HEK293T (cell line): ENCODE results near the gene GHRL.

Experiments
- CTCF ChIA-PET: fragments of 350-600 bp; formaldehyde crosslinking; extraction: SDS; loops from one replicate; lab custom pipeline; 2021; ENCODE audit warnings: antibody characterized with exemption, inconsistent platforms; lab: Yijun Ruan, JAX
- POLR2A ChIA-PET: fragments of 350-600 bp; formaldehyde crosslinking; extraction: SDS; loops from one replicate; lab custom pipeline; 2020; ENCODE audit warnings: antibody characterized with exemption, inconsistent platforms; lab: Yijun Ruan, JAX
- DNase-seq: peaks from one replicate; pipeline ENCODE4 v3.0.0; 2012; ENCODE audit warnings: mixed read lengths; ENCODE audit errors: extremely low spot score
- ARNT ChIP-seq: fragments of 450-650 bp; IDR thresholded peaks from 2 replicates; pipeline ENCODE4 v1.6.1; 2017; ENCODE audit warnings: mild to moderate bottlenecking
- BHLHE40 ChIP-seq: fragments of 450-650 bp; IDR thresholded peaks from 2 replicates; pipeline ENCODE4 v1.6.1; 2016; ENCODE audit warnings: mild to moderate bottlenecking, moderate library complexity, borderline replicate concordance
- CTBP1 ChIP-seq: fragments of 450-650 bp; IDR thresholded peaks from 2 replicates; pipeline ENCODE4 v1.6.1; 2016; ENCODE audit warnings: borderline replicate concordance
- ELF4 ChIP-seq: fragments of 450-650 bp; IDR thresholded peaks from 2 replicates; pipeline ENCODE4 v1.6.1; 2017; ENCODE audit warnings: antibody characterized with exemption
- FOXA1 ChIP-seq: fragments of 450-650 bp; IDR thresholded peaks from 2 replicates; pipeline ENCODE4 v1.6.1; 2016; ENCODE audit warnings: mild to moderate bottlenecking
- FOXK2 ChIP-seq: fragments of 450-650 bp; IDR thresholded peaks from 2 replicates; pipeline ENCODE4 v1.6.1; 2016; ENCODE audit warnings: mild to moderate bottlenecking
- FOXM1 ChIP-seq: fragments of 450-650 bp; IDR thresholded peaks from 2 replicates; pipeline ENCODE4 v1.6.1; 2017; ENCODE audit warnings: mild to moderate bottlenecking, borderline replicate concordance
- HDGF ChIP-seq: fragments of 450-650 bp; IDR thresholded peaks from 2 replicates; pipeline ENCODE4 v1.6.1; 2017; ENCODE audit warnings: antibody characterized with exemption, borderline replicate concordance
- L3MBTL2 ChIP-seq: fragments of 450-650 bp; conservative IDR thresholded peaks from 2 replicates; pipeline ENCODE4 v1.6.1; 2016; ENCODE audit warnings: mild to moderate bottlenecking
- LEF1 ChIP-seq: fragments of 450-650 bp; IDR thresholded peaks from 2 replicates; pipeline ENCODE4 v1.6.1; 2017; ENCODE audit warnings: mild to moderate bottlenecking, borderline replicate concordance
- NFRKB ChIP-seq: fragments of 450-650 bp; IDR thresholded peaks from 2 replicates; pipeline ENCODE4 v1.6.1; 2016; ENCODE audit warnings: mild to moderate bottlenecking, moderate library complexity
- SP1 ChIP-seq: fragments of 450-650 bp; IDR thresholded peaks from 2 replicates; pipeline ENCODE4 v1.6.1; 2017
- SUZ12 ChIP-seq: fragments of 450-650 bp; IDR thresholded peaks from 2 replicates; pipeline ENCODE4 v1.6.1; 2016; ENCODE audit warnings: mild to moderate bottlenecking
- TARDBP ChIP-seq: fragments of 450-650 bp; IDR thresholded peaks from 2 replicates; pipeline ENCODE4 v1.6.1; 2016
- ZNF384 ChIP-seq: fragments of 450-650 bp; IDR thresholded peaks from 2 replicates; pipeline ENCODE4 v1.6.1; 2016
- TF ChIP-seq, protein P1 (sequence below): fragments of 450-650 bp; IDR thresholded peaks from 2 replicates; pipeline ENCODE4 v1.6.1; 2016

The GHRL gene

GRCh38 chr3:10319804-10320203 is 27.1 kb upstream of the GHRL start:
- POLR2A ChIA-PET = interaction anchor here (1.1 kb wide), 1 partner anchor 16 kb away, joined by 4 read pairs; no protein-coding TSS in a partner anchor
- TF ChIP-seq FOXA1 (no peak), ARNT (no peak), LEF1 (no peak), CTBP1 (no peak), ELF4 (no peak), SUZ12 (no peak), HDGF (no peak), NFRKB (no peak), FOXK2 (no peak), BHLHE40 (no peak), L3MBTL2 (no peak), ZNF384 (no peak), TARDBP (no peak), SP1 (no peak), FOXM1 (no peak)
- TF ChIP-seq, protein P1, sequence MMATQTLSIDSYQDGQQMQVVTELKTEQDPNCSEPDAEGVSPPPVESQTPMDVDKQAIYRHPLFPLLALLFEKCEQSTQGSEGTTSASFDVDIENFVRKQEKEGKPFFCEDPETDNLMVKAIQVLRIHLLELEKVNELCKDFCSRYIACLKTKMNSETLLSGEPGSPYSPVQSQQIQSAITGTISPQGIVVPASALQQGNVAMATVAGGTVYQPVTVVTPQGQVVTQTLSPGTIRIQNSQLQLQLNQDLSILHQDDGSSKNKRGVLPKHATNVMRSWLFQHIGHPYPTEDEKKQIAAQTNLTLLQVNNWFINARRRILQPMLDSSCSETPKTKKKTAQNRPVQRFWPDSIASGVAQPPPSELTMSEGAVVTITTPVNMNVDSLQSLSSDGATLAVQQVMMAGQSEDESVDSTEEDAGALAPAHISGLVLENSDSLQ = no peak
- DNase-seq = no peak
- CTCF ChIA-PET = no interaction called here

GRCh38 chr3:10319251-10319650 is 26.5 kb upstream of the GHRL start:
- CTCF ChIA-PET = interaction anchor here (0.6 kb wide), 1 partner anchor 194 kb away, joined by 3 read pairs; no protein-coding TSS in a partner anchor
- POLR2A ChIA-PET = no interaction called here
- TF ChIP-seq TARDBP (no peak), ELF4 (no peak), HDGF (no peak), NFRKB (no peak), SP1 (no peak), FOXK2 (no peak), SUZ12 (no peak)
- DNase-seq = no peak

- no peak for DNase-seq
- ChIA-PET CTCF (no interaction called here), POLR2A (no interaction called here)
- TF ChIP-seq FOXM1 (no peak), CTBP1 (no peak), L3MBTL2 (no peak), SP1 (no peak), BHLHE40 (no peak), ARNT (no peak), ELF4 (no peak), SUZ12 (no peak)
- TF ChIP-seq, protein P1 = no peak
Observed at GRCh38 chr3:10317961-10318350, 25.2 kb upstream of the GHRL start.

DNA sequence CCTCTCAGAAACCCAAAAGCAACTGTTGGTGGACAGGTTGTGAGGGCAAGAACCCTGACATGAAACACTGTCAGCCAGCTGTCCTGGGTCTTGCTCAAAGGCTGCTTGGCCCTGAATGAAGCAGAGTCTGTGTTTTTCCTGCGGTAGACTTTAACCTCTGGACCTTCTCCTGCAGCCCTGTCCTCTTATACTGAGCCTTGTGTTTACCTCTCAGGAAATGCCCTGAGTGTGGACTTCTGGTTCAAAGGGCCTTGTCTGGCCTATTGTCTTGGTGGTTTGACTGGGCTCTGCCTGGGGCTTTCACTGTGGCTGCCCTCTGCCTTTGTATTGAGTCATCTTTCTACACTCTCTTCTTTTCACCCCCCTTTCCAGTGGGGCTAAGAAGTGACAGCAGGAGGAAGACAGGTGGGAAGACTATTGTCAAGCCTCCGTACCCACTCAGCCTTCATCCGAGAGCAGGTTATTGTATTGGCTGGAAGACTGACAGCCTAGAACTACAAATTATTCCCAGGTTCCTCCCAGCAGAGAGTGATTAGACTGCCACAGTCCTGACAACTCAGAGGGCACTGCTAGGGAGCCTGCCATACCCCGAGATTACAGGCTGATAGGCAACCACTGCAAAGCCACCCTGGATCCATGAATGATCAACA is 24.7 kb upstream of the GHRL start:
- no peak for DNase-seq
- POLR2A ChIA-PET = interaction anchor here (0.6 kb wide), 1 partner anchor 154 kb away, joined by 3 read pairs; no protein-coding TSS in a partner anchor
- no peak for TF ChIP-seq FOXM1
- TF ChIP-seq ZNF384 = no peak
- TF ChIP-seq SP1 = no peak
- no peak for TF ChIP-seq ELF4
- CTCF ChIA-PET = no interaction called here

- TF ChIP-seq ELF4 (no peak), L3MBTL2 (no peak), ZNF384 (no peak), BHLHE40 (no peak), TARDBP (no peak), SP1 (no peak), ARNT (no peak), HDGF (no peak), FOXK2 (no peak), FOXM1 (no peak), CTBP1 (no peak), LEF1 (no peak), NFRKB (no peak), FOXA1 (no peak), SUZ12 (no peak)
- TF ChIP-seq, protein P1 = no peak
- ChIA-PET CTCF (interaction anchor here (0.9 kb wide), 1 partner anchor 46 kb away, joined by 4 read pairs; no protein-coding TSS in a partner anchor), POLR2A (no interaction called here)
- no peak for DNase-seq
Observed at GRCh38 chr3:10315771-10316344, 23.1 kb upstream of the GHRL start.

DNA sequence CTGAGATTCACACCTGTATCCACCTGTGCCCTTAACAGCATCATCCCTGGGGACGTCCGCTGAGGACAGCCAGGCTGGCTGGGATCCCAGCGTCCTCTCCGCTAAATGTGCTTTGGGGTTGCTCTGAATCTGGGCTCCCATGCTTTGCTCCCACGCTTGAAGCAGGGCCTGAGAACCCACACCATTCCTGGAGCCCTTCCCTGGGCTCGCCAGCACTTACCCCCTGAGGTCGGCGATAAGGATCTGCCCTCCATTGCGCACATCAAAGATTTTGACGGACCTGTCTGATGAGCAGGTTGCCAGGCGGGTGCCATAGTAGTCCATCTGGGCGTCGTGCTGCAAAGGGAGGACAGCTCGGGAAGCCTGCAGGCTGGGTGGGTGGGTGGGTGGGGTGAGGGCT is 22.4 kb upstream of the GHRL start:
- ChIA-PET CTCF (interaction anchor here (0.6 kb wide), 1 partner anchor 84 kb away, joined by 3 read pairs; no protein-coding TSS in a partner anchor), POLR2A (no interaction called here)
- DNase-seq = no peak
- TF ChIP-seq L3MBTL2 = no peak
- TF ChIP-seq HDGF = no peak
- no peak for TF ChIP-seq ZNF384
- no peak for TF ChIP-seq SUZ12
- no peak for TF ChIP-seq CTBP1
- TF ChIP-seq FOXK2 = no peak
- TF ChIP-seq BHLHE40 = no peak
- TF ChIP-seq TARDBP = no peak
- TF ChIP-seq FOXA1 = no peak
- TF ChIP-seq, protein P1 = no peak
- TF ChIP-seq FOXM1 = no peak
- TF ChIP-seq NFRKB = no peak
- no peak for TF ChIP-seq SP1
- TF ChIP-seq ARNT = no peak
- no peak for TF ChIP-seq ELF4
- no peak for TF ChIP-seq LEF1
